BJ (cell line): ENCODE measurements around the gene DRD4. TPM values are rescaled to one million over a fixed set of nuclear protein-coding genes. Genes with fewer than 3 reads are reported as not detected.

ENCODE experiments used
- CTCF ChIA-PET: fragments of 350-600 bp; formaldehyde crosslinking; extraction: SDS; loops from one replicate; lab custom pipeline; 2021; ENCODE audit warnings: antibody characterized with exemption, inconsistent platforms; lab: Yijun Ruan, JAX
- POLR2A ChIA-PET: fragments of 300-600 bp; sonication (Branson Sonifier 250); formaldehyde crosslinking; extraction: SDS; loops from one replicate; lab custom pipeline; 2021; ENCODE audit warnings: antibody characterized with exemption; lab: Charles Lee
- DNase-seq: peaks from one replicate; pipeline ENCODE4 v3.0.0-alpha.2; 2011; ENCODE audit warnings: low read depth
- H3K27me3 ChIP-seq: 2 replicates; pipeline ENCODE4 v1.6.0; 2011; ENCODE audit warnings: low read length; ENCODE audit not compliant: control insufficient read depth, insufficient read depth
- H3K36me3 ChIP-seq: 2 replicates; pipeline ENCODE4 v1.5.1; 2011; ENCODE audit warnings: low read length; ENCODE audit not compliant: control insufficient read depth, insufficient read depth
- H3K4me3 ChIP-seq: 2 replicates; pipeline ENCODE4 v1.5.1; 2011; ENCODE audit warnings: low read depth, mild to moderate bottlenecking, control low read depth, low read length
- polyA plus RNA-seq: library from polyadenylated mRNA; depleted of rRNA; stranded (reverse); fragments of >200 nt; gene quantifications from 2 replicates; pipeline ENCODE4 v1.2.3, GENCODE V29; 2011
- TF ChIP-seq, protein P1 (sequence below): IDR thresholded peaks from 2 replicates; pipeline ENCODE4 v1.5.1; 2011; ENCODE audit warnings: low read depth, mild to moderate bottlenecking, control low read depth, inconsistent platforms, low read length, moderate library complexity; ENCODE audit not compliant: insufficient read depth

DRD4 gene
- polyA plus RNA-seq, 1 experiment = not detected

DNA sequence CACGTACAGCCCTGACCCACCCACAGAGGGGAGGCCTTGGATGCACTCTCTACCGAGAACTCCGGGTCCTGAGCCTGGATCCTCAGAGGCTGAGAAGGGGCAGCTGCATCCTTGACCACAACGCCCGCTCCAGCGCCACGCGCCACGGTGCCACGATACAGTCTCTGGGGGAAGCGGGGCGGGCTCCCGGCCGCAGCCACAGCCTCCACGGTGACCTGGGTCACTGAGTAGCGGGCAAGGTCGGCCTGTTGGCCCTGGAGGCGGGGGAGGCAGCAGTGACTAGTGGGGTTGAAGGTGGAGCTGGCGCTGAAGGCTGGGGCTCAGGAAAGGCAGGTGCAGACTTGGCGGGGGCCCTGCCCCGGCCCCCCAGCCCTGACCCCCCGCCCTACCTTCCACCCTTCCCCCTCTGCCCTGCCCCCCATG is 17.4 kb upstream of the DRD4 start:
- TF ChIP-seq, protein P1, sequence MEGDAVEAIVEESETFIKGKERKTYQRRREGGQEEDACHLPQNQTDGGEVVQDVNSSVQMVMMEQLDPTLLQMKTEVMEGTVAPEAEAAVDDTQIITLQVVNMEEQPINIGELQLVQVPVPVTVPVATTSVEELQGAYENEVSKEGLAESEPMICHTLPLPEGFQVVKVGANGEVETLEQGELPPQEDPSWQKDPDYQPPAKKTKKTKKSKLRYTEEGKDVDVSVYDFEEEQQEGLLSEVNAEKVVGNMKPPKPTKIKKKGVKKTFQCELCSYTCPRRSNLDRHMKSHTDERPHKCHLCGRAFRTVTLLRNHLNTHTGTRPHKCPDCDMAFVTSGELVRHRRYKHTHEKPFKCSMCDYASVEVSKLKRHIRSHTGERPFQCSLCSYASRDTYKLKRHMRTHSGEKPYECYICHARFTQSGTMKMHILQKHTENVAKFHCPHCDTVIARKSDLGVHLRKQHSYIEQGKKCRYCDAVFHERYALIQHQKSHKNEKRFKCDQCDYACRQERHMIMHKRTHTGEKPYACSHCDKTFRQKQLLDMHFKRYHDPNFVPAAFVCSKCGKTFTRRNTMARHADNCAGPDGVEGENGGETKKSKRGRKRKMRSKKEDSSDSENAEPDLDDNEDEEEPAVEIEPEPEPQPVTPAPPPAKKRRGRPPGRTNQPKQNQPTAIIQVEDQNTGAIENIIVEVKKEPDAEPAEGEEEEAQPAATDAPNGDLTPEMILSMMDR = no peak
- Histone ChIP-seq H3K27me3 (no peaks in the 10 kb centered on the region), H3K36me3 (peaks cover 6% of the 10 kb centered on the region), H3K4me3 (no peak overlapping the region)
- POLR2A ChIA-PET = no interaction called here
- CTCF ChIA-PET = no interaction called here
- DNase-seq = no peak

DNA sequence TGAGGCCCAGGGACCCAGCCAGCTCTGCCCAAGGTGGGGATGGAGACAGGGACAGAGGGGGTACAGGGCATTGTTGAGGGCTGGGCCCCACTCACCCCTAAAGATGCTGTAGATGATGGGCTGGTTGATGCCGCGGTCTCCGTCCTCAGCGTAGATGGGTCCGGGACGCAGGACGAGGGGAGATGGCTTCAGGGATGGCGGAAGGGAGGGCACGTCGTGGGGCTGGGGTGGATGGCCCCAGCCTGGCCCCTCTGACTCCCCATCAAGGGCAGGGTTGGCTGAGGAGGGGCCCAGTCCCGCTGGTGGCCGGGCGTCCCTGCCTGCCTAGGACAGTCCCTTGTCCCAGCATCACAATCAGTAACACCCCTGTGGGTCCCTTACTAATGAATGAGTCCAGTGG is 16.9 kb upstream of the DRD4 start:
- DNase-seq = no peak
- TF ChIP-seq, protein P1 = no peak
- no peaks in the 10 kb centered on the region for H3K27me3 ChIP-seq
- ChIA-PET CTCF (no interaction called here), POLR2A (no interaction called here)
- H3K36me3 ChIP-seq = peaks cover 6% of the 10 kb centered on the region
- H3K4me3 ChIP-seq = no peak overlapping the region

GRCh38 chr11:620935-621814 is 15.9 kb upstream of the DRD4 start:
- CTCF ChIA-PET = interaction anchor here (0.6 kb wide), 1 partner anchor 102 kb away, joined by 3 read pairs; no protein-coding TSS in a partner anchor
- POLR2A ChIA-PET = no interaction called here
- Histone ChIP-seq H3K27me3 (no peaks in the 10 kb centered on the region), H3K36me3 (peaks cover 6% of the 10 kb centered on the region), H3K4me3 (no peak overlapping the region)
- TF ChIP-seq, protein P1 = no peak
- DNase-seq = no peak

- DNase-seq = no peak
- no peak overlapping the region for H3K4me3 ChIP-seq
- H3K27me3 ChIP-seq = no peaks in the 10 kb centered on the region
- ChIA-PET POLR2A (no interaction called here), CTCF (no interaction called here)
- peaks cover 6% of the 10 kb centered on the region for H3K36me3 ChIP-seq
- TF ChIP-seq, protein P1 = no peak
These were observed 15.2 kb upstream of the DRD4 start for GRCh38 chr11:621838-622237.

- Histone ChIP-seq H3K4me3 (no peak overlapping the region), H3K27me3 (no peaks in the 10 kb centered on the region), H3K36me3 (peaks cover 2% of the 10 kb centered on the region)
- no peak for DNase-seq
- ChIA-PET POLR2A (no interaction called here), CTCF (no interaction called here)
- TF ChIP-seq, protein P1 = no peak
These were observed 13.7 kb upstream of the DRD4 start for GRCh38 chr11:623349-623869.
